Panc1 (cell line): ENCODE measurements around the gene SPATA31E1.

Source experiments
- CTCF ChIP-seq: fragments of 450-650 bp; IDR thresholded peaks from 2 replicates; pipeline ENCODE4 v1.5.1; 2017; ENCODE audit warnings: mild to moderate bottlenecking
- POLR2AphosphoS5 ChIP-seq: IDR thresholded peaks from 2 replicates; pipeline ENCODE4 v1.6.1; 2012; ENCODE audit warnings: mild to moderate bottlenecking, low read depth, low read length, moderate library complexity
- REST ChIP-seq, 2 experiments: IDR thresholded peaks; 2 replicates each; pipeline ENCODE4 v1.6.1; 2011 to 2012; ENCODE audit warnings: low read depth in 2 of 2, control low read depth in 1 of 2, low read length in 1 of 2, mild to moderate bottlenecking in 1 of 2, moderate library complexity in 1 of 2; ENCODE audit not compliant: insufficient read depth in 1 of 2
- TCF7L2 ChIP-seq: IDR thresholded peaks from 2 replicates; pipeline ENCODE4 v1.6.1; 2011; ENCODE audit warnings: mild to moderate bottlenecking, low read depth, low read length, inconsistent platforms

- TF ChIP-seq CTCF (no peak), POLR2AphosphoS5 (no peak), REST (IDR thresholded peaks at IDR 0.05; ENCODE audit: insufficient read depth in 1 of 2, low read depth in 2 of 2, low read length in 1 of 2) (no peak), TCF7L2 (no peak)
These were observed 42.5 kb upstream of the SPATA31E1 start for GRCh38 chr9:87840134-87840533.
